ENCODE measurements around the gene ACVR1.

ACVR1 gene

GRCh38 chr2:157692768-157693167 is 183.4 kb downstream of the ACVR1 start:
- peak; percentile 66 for DNase-seq

DNA sequence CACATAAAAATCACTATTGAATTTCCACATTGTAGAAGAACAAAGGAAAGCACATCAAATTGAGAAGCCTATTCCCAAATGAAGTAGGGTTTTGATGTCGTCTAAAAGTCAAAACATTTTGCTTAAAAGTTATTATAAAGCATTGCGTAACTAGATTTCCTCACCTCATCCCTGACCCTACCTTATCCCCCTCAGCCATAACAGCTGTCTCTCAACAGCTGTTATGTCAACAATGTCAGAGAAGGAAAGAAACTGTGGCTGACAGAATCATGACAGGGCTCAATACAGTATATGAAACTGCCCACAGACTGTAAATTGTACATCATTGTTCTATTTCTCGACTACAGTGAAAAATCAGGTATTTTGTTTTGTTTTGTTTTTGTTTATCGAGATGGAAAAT is 184.4 kb downstream of the ACVR1 start:
- no peak for DNase-seq

GRCh38 chr2:157691131-157691530 is 185.0 kb downstream of the ACVR1 start:
- DNase-seq, result no peak

All from T1000 (cell line).